ENCODE measurements around the gene ENTPD3. TPM values are rescaled to one million over a fixed set of nuclear protein-coding genes. Genes with fewer than 3 reads are reported as not detected.

Gene ENTPD3, protein sequence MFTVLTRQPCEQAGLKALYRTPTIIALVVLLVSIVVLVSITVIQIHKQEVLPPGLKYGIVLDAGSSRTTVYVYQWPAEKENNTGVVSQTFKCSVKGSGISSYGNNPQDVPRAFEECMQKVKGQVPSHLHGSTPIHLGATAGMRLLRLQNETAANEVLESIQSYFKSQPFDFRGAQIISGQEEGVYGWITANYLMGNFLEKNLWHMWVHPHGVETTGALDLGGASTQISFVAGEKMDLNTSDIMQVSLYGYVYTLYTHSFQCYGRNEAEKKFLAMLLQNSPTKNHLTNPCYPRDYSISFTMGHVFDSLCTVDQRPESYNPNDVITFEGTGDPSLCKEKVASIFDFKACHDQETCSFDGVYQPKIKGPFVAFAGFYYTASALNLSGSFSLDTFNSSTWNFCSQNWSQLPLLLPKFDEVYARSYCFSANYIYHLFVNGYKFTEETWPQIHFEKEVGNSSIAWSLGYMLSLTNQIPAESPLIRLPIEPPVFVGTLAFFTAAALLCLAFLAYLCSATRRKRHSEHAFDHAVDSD
- 0.11 TPM in 1 of 5 replicates, not detected in the others for total RNA-seq (2022; extraction: Qiagen RNA extraction; ENCODE audit: low read depth)

DNA sequence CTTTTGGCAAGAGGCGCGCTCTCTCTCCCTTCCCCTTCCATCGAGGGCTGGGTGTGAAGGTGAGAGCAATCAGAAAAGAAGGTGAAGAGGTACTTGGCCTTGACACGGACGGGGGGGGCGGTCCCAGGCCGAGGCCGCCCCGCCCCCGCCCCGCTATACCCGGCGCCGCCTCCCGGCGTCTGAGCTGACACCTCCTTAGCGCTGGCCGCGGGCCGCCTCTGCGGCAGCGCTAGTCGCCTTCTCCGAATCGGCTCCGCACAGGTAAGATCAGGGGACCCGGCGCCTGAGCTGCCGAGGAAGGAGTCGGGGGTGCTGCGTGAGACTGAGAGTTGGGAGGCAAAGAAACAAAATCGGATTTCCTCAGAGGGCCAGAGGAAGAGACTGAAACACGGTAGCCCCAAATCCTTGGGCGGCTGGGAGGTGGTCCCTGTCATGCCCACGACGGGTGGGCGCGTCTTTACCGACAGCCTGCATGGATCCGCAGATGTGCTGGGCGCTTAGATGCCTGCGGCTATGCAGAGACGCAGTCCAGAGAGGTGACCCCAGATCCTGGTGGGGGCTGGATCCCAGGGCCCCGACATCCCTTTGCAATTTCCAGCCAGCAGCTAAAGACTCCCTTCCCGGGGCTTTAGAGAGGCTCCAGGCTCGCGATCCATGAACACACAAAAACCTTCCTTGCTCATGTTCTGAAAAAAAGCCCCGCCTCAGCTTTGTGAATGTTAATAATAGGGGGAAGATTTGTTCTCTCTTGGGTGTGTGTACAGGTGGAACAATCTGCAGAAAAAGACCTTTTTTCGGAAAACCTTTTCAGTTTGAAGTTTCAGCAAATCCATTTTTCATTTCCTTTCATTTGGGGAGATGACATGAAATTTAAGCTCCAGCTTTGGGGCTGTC is at the start of gene ENTPD3:
ENTPD3 (plus strand) TSS at position 184 of the 894 bp plus-strand sequence. CDS start 874 bp downstream, outside the sequence.

GRCh38 chr3:40456940-40457823 is 70.2 kb downstream of the ENTPD3 start, which contains the start of gene RPL14:
RPL14 (plus strand) TSS chr3:40457339; CDS start chr3:40457472, 133 bp downstream.

DNA sequence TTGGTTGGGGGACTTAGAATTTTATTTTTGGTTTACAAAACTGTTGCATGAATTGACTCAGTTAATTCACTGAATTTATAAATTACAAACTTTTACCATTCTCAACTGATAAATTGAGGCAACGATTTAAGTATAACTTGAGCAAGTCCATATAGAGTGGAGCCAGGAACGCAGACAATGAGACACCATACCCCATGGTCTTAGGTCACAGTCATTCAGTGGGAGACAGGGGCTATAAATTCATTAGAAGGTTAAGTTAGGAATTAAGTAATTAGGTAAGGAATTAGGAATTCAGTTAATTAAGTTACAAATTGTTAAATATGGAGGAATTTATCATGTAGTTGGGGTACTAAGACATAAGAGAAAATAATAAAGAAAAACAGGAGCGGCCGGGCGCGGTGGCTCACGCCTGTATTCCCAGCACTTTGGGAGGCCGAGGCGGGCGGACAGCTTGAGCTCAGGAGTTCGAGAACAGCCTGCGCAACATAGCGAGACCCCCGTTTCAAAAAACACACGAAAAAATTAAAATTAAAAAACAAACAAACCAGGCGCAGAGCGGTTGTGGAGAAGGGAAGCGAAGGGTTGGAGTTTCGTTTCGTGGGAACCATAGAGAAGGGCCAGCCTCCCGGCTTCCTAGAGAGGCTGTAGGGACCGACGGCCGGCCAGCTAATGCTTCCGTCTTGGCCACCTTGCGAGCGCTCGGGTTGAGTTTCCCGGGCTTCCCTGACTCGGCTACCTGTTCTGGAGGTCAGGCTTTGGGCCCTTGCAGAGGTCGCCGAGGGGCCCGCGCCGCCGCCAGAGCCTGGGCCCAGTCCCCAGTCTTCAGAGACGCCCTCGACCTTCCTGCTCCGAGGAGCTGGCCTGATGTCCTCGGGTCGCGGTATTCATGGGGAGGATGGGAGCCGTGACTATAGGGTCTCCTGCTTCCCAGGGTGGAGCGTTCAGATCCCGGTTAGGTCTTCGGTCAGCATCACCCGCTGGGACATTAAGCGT is 89.8 kb downstream of the ENTPD3 start, which contains the start of gene ZNF619:
ZNF619 (plus strand) TSS at position 645 of the 993 bp plus-strand sequence. CDS start 858 bp downstream, outside the sequence.

Other genes starting within 250 kb of the ENTPD3 start
- 46.7 to 67.9 TPM (median 57.7 TPM) in 5 replicates for gene EIF1B, start 77.5 kb upstream of the ENTPD3 start, total RNA-seq (2022; extraction: Qiagen RNA extraction; ENCODE audit: low read depth)
- 718 to 880 TPM (median 758 TPM) in 5 replicates for gene RPL14, start 70.2 kb downstream of the ENTPD3 start, total RNA-seq (2022; extraction: Qiagen RNA extraction; ENCODE audit: low read depth)
- 1.2 to 2.5 TPM (median 2.0 TPM) in 5 replicates for gene ZNF619, start 89.9 kb downstream of the ENTPD3 start, total RNA-seq (2022; extraction: Qiagen RNA extraction; ENCODE audit: low read depth)
- gene ZNF620, start 118.9 kb downstream of the ENTPD3 start, total RNA-seq (2022; extraction: Qiagen RNA extraction; ENCODE audit: low read depth): 1.5 to 1.8 TPM (median 1.6 TPM) in 5 replicates
- gene ZNF621, start 137.8 kb downstream of the ENTPD3 start, total RNA-seq (2022; extraction: Qiagen RNA extraction; ENCODE audit: low read depth): 5.2 to 7.9 TPM (median 6.5 TPM) in 5 replicates